Bronchus fibroblast of lung (primary cell): ENCODE results near the gene LINGO4. TPM values are rescaled to one million over a fixed set of nuclear protein-coding genes. Genes with fewer than 3 reads are reported as not detected.

Experiments used
- total RNA-seq: library from RNA; depleted of rRNA; stranded (reverse); fragments of >200 nt; gene quantifications from 2 replicates; pipeline ENCODE4 v1.2.3, GENCODE V29; 2015

Gene LINGO4, protein sequence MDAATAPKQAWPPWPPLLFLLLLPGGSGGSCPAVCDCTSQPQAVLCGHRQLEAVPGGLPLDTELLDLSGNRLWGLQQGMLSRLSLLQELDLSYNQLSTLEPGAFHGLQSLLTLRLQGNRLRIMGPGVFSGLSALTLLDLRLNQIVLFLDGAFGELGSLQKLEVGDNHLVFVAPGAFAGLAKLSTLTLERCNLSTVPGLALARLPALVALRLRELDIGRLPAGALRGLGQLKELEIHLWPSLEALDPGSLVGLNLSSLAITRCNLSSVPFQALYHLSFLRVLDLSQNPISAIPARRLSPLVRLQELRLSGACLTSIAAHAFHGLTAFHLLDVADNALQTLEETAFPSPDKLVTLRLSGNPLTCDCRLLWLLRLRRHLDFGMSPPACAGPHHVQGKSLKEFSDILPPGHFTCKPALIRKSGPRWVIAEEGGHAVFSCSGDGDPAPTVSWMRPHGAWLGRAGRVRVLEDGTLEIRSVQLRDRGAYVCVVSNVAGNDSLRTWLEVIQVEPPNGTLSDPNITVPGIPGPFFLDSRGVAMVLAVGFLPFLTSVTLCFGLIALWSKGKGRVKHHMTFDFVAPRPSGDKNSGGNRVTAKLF
- not detected in 2 replicates for total RNA-seq

DNA sequence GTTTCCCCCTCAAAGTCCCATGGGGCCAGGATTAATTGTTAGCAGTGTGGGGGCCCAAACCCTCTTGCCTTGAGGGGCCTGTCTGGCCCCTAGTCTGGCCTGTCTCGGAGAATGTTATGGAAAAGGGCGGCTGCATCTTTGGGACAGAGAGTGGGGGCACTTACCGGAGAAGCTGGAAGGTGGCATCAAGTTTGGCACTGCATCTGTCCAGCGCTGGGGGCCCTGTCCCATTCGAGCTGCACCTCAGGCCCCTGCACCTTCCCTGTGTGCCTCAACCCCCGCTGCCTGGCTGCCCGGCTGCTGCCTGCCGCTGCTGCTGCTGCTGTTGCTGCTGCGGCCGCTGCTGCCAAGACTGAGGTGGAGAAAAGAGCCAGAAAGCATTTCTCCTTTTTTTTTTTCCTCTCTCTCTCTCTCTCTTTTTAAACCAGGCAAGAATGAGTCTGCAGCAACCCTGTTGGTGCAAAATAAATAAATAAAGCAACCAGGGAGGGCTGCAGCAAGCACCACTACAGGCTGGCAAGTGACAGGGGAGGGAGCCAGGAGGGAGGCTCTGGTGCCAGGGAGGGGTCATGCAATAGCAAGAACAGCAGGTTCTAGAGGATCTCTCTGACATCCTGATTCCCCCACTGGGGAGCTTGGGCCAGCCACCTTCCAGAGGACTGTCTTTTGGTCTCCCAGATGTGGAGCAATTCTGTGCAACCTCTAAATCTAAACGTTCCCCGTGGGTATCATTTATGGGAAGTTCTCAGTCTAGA is at the start of gene LINGO4:
TSS of gene LINGO4 (minus strand) at position 354 of the 755 bp plus-strand sequence. CDS start 2,715 bp downstream, outside the sequence.

DNA sequence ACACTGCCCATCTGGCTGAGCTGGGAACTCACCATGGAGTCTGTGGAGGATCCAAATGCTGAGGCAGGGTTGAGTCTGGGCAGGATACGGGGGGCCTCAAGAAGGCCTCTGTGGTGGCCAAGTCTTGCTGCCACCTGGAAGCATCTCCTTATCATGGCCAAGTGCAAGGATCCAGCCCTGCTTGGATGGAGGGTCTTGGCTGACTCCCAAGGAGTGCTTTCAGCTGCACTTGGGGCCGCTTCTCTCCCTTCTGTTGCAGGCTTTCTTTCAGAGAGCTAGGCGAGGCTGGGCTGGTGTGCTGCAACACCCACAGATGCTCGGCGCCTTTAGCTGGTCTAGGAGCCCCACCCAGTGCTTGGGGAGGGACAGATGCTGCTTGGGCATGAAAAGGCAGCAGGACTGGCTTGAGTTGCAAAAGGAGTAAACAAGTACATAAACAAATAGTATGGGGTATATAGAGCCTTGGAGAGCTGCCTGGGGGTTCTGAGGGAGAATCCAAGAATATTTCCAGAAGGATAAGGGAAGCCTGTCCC is 48.3 kb upstream of the LINGO4 start, which contains the start of gene THEM5:
TSS of gene THEM5 (minus strand) at position 302 of the 533 bp plus-strand sequence. CDS start at position 155, 147 bp downstream.

DNA sequence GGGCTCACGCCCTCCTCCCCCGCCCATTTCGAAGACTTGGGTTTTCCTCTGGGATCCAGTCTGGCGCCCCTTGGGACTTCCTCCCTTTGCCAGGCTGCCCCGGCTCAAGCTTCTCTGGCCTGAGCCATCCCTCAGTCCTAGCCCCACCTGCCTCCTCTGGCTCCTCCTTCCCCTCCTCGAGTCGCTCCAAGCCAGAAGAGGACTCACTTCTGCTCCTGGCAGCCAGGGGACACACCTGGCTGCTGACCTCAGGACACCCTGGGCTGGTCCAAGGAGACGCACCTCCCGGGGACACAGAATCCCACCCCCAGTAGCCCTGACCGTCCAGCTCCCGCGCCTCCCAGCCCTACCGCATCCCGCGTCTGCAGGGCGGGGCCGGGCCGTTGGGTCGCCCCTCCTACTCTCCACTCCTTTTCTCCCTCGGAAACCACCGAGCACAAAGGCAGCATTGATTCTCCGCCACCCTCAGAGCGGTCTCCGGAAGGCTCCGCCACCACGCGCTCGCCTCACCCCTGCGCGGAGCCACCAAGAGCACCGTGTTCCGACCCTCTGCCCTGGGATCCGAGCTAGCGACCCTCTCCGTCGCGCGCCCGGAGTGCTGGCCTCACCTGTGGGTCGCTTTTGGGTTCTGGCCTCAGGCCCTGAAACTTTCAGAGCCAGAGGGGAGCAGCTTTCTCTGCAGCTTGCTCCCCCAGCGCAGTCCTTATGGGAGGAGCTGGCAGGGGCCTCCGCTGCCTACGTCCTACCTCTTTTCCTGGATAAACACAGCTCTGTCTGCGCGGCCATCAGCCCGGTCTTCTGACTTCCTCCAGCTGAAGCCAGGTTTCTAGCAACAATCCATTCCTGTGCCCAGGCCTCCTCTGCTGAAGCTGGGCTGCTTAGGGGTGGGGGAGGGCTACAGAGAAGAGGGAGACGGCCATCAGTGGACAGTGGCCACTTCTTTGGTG is 34.5 kb upstream of the LINGO4 start, which contains the start of gene C2CD4D:
TSS of gene C2CD4D (minus strand) at position 364 of the 947 bp plus-strand sequence. CDS start 831 bp downstream, outside the sequence.

DNA sequence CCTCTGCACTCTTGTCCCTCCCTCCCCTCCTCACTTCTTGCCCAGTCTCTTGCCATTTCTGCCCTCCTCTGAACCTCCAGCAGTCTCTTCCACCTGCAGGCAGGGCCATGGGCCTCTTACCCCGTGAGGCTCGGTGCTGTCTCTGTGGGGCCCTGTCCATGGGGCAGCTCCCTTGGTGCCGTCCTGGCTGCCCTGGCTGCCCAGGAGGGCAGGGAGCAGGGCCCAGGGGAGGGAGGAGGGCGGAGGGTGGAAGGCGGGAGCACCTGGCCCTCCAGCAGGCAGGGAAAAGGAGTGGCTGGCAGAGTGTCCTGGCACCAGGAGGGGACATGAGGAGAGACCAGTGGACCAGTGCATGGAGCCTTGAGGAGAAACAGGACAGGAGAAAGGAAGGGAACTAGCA is 26.4 kb upstream of the LINGO4 start, which contains the start of gene RORC:
TSS of gene RORC (minus strand) at position 198 of the 400 bp plus-strand sequence. CDS start at position 160, 38 bp downstream.

DNA sequence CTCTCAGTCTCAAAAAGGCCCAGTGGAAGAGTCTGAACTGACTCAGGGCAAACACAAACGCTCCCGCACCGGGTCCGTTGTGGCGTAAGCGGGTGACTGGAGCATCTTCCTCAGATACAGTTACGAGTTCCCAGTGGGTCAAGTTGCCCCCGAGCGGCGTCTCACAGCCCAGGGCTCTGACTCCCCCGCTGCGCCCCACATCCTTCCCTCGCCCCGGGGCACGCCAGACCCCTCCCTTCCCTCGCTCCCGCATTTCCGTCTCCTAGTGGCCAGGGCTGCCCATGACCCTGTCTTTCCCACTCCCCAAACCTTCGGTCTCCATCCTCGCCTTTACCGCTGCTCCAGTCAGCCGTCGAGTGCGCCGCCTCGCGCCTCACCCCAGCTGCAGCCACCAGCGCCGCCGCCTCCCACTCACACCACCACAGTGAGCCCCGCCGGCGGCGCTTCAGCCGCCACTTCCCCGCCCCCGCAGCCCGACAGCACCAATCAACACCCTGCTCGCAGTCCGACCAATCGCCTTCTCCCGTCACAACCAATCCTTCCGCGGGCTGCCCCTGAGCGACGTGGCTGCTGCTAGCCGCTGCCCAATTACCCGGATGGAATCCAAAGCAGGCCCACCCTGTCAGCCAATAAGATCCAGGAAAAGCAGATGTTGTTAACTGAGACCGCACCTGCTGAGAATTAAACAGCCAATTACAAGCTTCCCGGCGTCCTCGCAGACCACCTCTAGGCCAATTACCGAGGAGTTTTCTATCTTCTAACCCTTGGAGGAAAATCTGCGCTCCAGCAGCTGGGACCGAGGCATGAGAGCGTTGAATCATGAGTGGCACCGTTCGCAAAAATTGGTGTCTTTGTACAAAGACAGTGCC is 14.9 kb downstream of the LINGO4 start, which contains the start of gene TDRKH:
TSS of gene TDRKH (minus strand) at position 430 of the 869 bp plus-strand sequence. CDS start 7,478 bp downstream, outside the sequence.

DNA sequence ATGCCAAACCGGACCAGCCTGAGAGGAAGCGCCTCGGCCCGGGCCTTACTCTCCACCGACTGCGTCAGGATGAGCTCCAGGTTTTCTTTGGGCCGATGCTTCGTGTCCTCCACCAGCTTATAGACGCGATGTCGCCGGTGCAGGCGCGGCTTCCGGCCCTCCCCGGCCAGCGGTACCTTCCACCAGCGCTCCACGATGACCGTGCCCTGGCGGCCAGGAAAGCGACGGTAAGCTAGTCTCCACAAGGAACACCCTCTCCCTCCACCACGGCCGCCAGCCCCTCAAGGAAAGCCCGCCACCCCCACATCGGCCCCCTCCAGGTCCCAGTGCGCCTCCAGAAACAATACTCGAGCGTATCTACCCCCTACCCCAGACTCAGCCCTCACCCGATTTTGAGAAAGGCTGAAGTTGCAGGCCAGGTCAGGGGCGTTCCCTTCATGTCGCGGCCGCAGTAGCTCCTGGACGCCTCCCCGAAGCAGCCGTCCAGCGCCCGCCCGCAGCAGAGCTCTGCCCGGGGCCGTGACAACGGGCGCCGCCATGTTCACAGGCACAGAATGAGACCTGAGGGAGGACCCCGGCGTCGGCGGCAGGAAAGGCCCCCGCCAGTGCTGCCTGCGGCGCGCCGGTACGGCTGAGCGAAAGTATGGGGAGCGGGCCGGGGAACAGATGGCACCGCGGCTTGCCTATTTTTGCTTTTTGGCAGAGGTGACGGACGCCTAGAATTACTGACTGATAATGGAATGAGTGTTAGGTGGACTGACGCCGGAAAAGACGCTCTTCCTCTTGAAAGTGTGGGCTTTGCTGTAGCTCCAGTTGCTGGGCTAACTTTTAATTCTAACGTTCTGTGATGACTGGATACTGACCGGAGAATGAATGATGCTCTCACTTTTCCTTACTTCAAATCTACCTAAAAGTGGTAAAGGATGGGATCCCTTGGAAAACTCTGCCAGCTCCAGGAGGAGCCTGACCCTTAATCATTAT is 42.0 kb downstream of the LINGO4 start, which contains the start of gene MRPL9:
TSS of gene MRPL9 (minus strand) at position 556 of the 981 bp plus-strand sequence. CDS start at position 539, 17 bp downstream.

Other genes with a start within 250 kb of the LINGO4 start
- 10.1 and 10.3 TPM in 2 replicates for gene SNX27, start 193.4 kb downstream of the LINGO4 start, total RNA-seq
- gene CELF3, start 88.6 kb downstream of the LINGO4 start, total RNA-seq, result not detected in 2 replicates
- gene RIIAD1, start 83.9 kb downstream of the LINGO4 start, total RNA-seq, result not detected in 2 replicates
- gene MRPL9, start 41.9 kb downstream of the LINGO4 start, total RNA-seq, result 90.7 and 117 TPM in 2 replicates
- 4.5 and 5.5 TPM in 2 replicates for gene TDRKH, start 14.9 kb downstream of the LINGO4 start, total RNA-seq
- 0.15 TPM in 1 of 2 replicates, not detected in the other for gene RORC, start 26.4 kb upstream of the LINGO4 start, total RNA-seq
- 0.50 TPM in 1 of 2 replicates, not detected in the other for gene C2CD4D, start 34.4 kb upstream of the LINGO4 start, total RNA-seq
- not detected in 2 replicates for gene THEM5, start 48.3 kb upstream of the LINGO4 start, total RNA-seq
- 12.5 and 17.3 TPM in 2 replicates for gene THEM4, start 104.1 kb upstream of the LINGO4 start, total RNA-seq
- gene S100A10, start 188.4 kb upstream of the LINGO4 start, total RNA-seq, result 179 and 260 TPM in 2 replicates
- 476 and 523 TPM in 2 replicates for gene S100A11, start 231.6 kb upstream of the LINGO4 start, total RNA-seq